CD14-positive monocyte (primary cell): ENCODE data around the gene CCDC198. TPM values are rescaled to one million over a fixed set of nuclear protein-coding genes. Genes with fewer than 3 reads are reported as not detected.

Experiments used
- DNase-seq, 3 donors: peaks; one replicate each; pipeline ENCODE4 v3.0.0-alpha.2; 2011 to 2022
- H2AFZ ChIP-seq: 2 replicates; pipeline ENCODE4 v1.6.0; 2012; ENCODE audit warnings: mild to moderate bottlenecking, low read depth, low read length, inconsistent platforms; ENCODE audit not compliant: insufficient read depth, poor library complexity, severe bottlenecking
- H3K27ac ChIP-seq, 2 donors: 1 replicate in 1 of 2; 2 replicates in 1 of 2; pipeline ENCODE4 v1.5.1; 2012 to 2013; ENCODE audit warnings: low read length in 2 of 2, control low read depth in 1 of 2, inconsistent platforms in 1 of 2, low read depth in 1 of 2, mild to moderate bottlenecking in 1 of 2
- H3K27me3 ChIP-seq, 2 donors: one replicate each; pipeline versions ENCODE4 v1.6.0 to v1.6.1; 2011 to 2013; ENCODE audit warnings: low read length in 2 of 2; ENCODE audit not compliant: control insufficient read depth in 2 of 2, insufficient read depth in 2 of 2
- H3K36me3 ChIP-seq, 2 donors: replicated peaks in 1 of 2; 1 replicate in 1 of 2; 2 replicates in 1 of 2; pipeline versions ENCODE4 v1.5.1 to v1.6.1; 2012 to 2013; ENCODE audit warnings: low read length in 2 of 2, control low read depth in 1 of 2, inconsistent platforms in 1 of 2, mild to moderate bottlenecking in 1 of 2; ENCODE audit not compliant: insufficient read depth in 2 of 2, control insufficient read depth in 1 of 2
- H3K4me1 ChIP-seq, 2 donors: 1 replicate in 1 of 2; 2 replicates in 1 of 2; pipeline versions ENCODE4 v1.5.1 to v1.6.1; 2012 to 2013; ENCODE audit warnings: low read length in 2 of 2, control low read depth in 1 of 2, inconsistent platforms in 1 of 2, mild to moderate bottlenecking in 1 of 2, moderate library complexity in 1 of 2; ENCODE audit not compliant: insufficient read depth in 2 of 2, control insufficient read depth in 1 of 2
- H3K4me2 ChIP-seq: replicated peaks from 2 replicates; pipeline ENCODE3; 2012; ENCODE audit warnings: low read length, moderate library complexity, mild to moderate bottlenecking; ENCODE audit not compliant: poor library complexity, severe bottlenecking; ENCODE audit errors: extremely low read depth
- H3K4me3 ChIP-seq, 3 experiments: fragments of 200-600 bp in 1 of 3; sonication (generic) in 1 of 3; replicated peaks in 1 of 3; 1 replicate in 2 of 3; 2 replicates in 1 of 3; pipeline ENCODE4 v1.5.1; 2011 to 2013; ENCODE audit warnings: low read length in 3 of 3, mild to moderate bottlenecking in 3 of 3, control low read depth in 2 of 3, low read depth in 2 of 3, inconsistent platforms in 1 of 3, moderate library complexity in 1 of 3
- H3K79me2 ChIP-seq: 2 replicates; pipeline ENCODE4 v1.6.0; 2012; ENCODE audit warnings: mild to moderate bottlenecking, control low read depth, inconsistent platforms, low read length, moderate library complexity; ENCODE audit not compliant: insufficient read depth
- H3K9ac ChIP-seq: 2 replicates; pipeline ENCODE4 v1.6.0; 2017; ENCODE audit warnings: low read length, mild to moderate bottlenecking; ENCODE audit not compliant: insufficient read depth, poor library complexity, severe bottlenecking
- H3K9me3 ChIP-seq, 2 donors: replicated peaks in 1 of 2; 1 replicate in 1 of 2; 2 replicates in 1 of 2; pipeline versions ENCODE4 v1.5.1 to v1.6.1; 2012 to 2013; ENCODE audit warnings: low read length in 2 of 2, control low read depth in 1 of 2; ENCODE audit not compliant: control insufficient read depth in 1 of 2, insufficient read depth in 1 of 2
- H4K20me1 ChIP-seq: 2 replicates; pipeline ENCODE4 v1.6.0; 2012; ENCODE audit warnings: mild to moderate bottlenecking, low read length, control low read depth, moderate library complexity; ENCODE audit not compliant: insufficient read depth
- H3K27ac Mint-ChIP-seq, 7 donors: one replicate each; pipeline ENCODE4 v1.8.0; 2020; ENCODE audit warnings: mild to moderate bottlenecking in 7 of 7, mixed read lengths in 7 of 7, moderate library complexity in 6 of 7, inconsistent platforms in 2 of 7
- H3K27me3 Mint-ChIP-seq, 3 donors: one replicate each; pipeline ENCODE4 v1.8.0; 2021 to 2022; ENCODE audit warnings: low read depth in 3 of 3, mild to moderate bottlenecking in 3 of 3, mixed read lengths in 3 of 3, moderate library complexity in 3 of 3, inconsistent platforms in 1 of 3
- H3K36me3 Mint-ChIP-seq, 2 donors: one replicate each; pipeline ENCODE4 v1.8.0; 2020; ENCODE audit warnings: mixed read lengths in 2 of 2, inconsistent platforms in 1 of 2, mild to moderate bottlenecking in 1 of 2
- H3K4me1 Mint-ChIP-seq: one replicate; pipeline ENCODE4 v1.8.0; 2020; ENCODE audit warnings: mild to moderate bottlenecking, mixed read lengths
- H3K4me3 Mint-ChIP-seq, 2 donors: one replicate each; pipeline ENCODE4 v1.8.0; 2020; ENCODE audit warnings: mild to moderate bottlenecking in 2 of 2, mixed read lengths in 2 of 2, moderate library complexity in 1 of 2
- H3K9me3 Mint-ChIP-seq, 7 donors: one replicate each; pipeline ENCODE4 v1.8.0; 2020 to 2022; ENCODE audit warnings: mixed read lengths in 7 of 7, mild to moderate bottlenecking in 6 of 7, moderate library complexity in 6 of 7, inconsistent platforms in 2 of 7
- WGBS: methylation state at CpG from one replicate; pipeline ENCODE4 v1.1.5; 2013; ENCODE audit warnings: missing lambda C conversion rate; ENCODE audit not compliant: insufficient coverage; 5-methylcytosine and 5-hydroxymethylcytosine counted together
- intact Hi-C, 2 donors: fragments of 100-400 bp; cut with micrococcal nuclease; formaldehyde crosslinking; loops; one replicate each; pipeline versions ENCODE4 v1.15.0 to v1.15.1; 2023
- polyA plus RNA-seq, 3 donors: library from polyadenylated mRNA; depleted of rRNA in 1 of 3; unstranded in 2 of 3; stranded (reverse) in 1 of 3; fragments of 300-500 nt in 2 of 3; fragments of >200 nt in 1 of 3; fragmentation: Illumina TruSeq in 2 of 3; gene quantifications; 1 replicate in 2 of 3; 2 replicates in 1 of 3; pipeline ENCODE4 v1.2.3, GENCODE V29; 2012 to 2021
- TF ChIP-seq, protein P1 (sequence below): fragments of 200-600 bp; IDR thresholded peaks from one replicate; pipeline ENCODE4 v1.8.0; 2022; ENCODE audit warnings: antibody characterized with exemption, mild to moderate bottlenecking

CCDC198 gene
- polyA plus RNA-seq, 3 donors, result not detected

DNA sequence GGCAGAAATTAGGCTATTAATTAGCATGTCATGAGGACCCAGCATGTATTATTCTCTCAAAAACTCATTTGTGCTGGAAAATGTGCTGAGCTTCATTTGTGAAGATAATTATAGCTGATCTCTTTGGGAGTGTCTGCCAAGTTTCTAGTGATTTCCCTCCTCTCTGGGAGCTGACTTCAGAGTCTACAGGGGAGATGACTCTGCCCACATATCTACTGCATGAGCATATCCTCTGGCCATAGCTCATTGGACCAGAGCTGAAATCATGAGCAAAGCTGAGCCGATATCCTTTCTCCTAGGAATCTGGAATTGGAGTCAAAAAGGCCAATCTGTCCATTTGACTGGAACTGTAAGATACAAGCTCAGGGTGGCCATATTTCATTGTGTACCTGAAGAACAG lies 5.9 kb downstream of the CCDC198 start:
- H2AFZ ChIP-seq, result no peak overlapping the region
- Mint-ChIP-seq H3K4me3 (no peak overlapping the region), H3K4me1 (no peaks in the 10 kb centered on the region), H3K27me3 (peaks cover 0 to 2% (median 0%) of the 10 kb centered on the region in 3 donors), H3K36me3 (no peaks in the 10 kb centered on the region), H3K27ac (no peak overlapping the region), H3K9me3 (no peaks in the 10 kb centered on the region)
- H3K27me3 ChIP-seq, result no peaks in the 10 kb centered on the region
- H3K4me3 ChIP-seq, result no peak overlapping the region
- H3K36me3 ChIP-seq, result no peaks in the 10 kb centered on the region
- H4K20me1 ChIP-seq, result no peaks in the 10 kb centered on the region
- no peak for DNase-seq
- no peak overlapping the region for H3K4me2 ChIP-seq
- TF ChIP-seq, protein P1, sequence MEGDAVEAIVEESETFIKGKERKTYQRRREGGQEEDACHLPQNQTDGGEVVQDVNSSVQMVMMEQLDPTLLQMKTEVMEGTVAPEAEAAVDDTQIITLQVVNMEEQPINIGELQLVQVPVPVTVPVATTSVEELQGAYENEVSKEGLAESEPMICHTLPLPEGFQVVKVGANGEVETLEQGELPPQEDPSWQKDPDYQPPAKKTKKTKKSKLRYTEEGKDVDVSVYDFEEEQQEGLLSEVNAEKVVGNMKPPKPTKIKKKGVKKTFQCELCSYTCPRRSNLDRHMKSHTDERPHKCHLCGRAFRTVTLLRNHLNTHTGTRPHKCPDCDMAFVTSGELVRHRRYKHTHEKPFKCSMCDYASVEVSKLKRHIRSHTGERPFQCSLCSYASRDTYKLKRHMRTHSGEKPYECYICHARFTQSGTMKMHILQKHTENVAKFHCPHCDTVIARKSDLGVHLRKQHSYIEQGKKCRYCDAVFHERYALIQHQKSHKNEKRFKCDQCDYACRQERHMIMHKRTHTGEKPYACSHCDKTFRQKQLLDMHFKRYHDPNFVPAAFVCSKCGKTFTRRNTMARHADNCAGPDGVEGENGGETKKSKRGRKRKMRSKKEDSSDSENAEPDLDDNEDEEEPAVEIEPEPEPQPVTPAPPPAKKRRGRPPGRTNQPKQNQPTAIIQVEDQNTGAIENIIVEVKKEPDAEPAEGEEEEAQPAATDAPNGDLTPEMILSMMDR, result no peak
- H3K9ac ChIP-seq, result no peak overlapping the region
- no peaks in the 10 kb centered on the region for H3K4me1 ChIP-seq
- no peaks in the 10 kb centered on the region for H3K79me2 ChIP-seq
- no peaks in the 10 kb centered on the region for H3K9me3 ChIP-seq
- intact Hi-C loops, result no loop called here
- WGBS, result 86% methylated on average over 1 of the region's 1 CpG
- no peak overlapping the region for H3K27ac ChIP-seq

DNA sequence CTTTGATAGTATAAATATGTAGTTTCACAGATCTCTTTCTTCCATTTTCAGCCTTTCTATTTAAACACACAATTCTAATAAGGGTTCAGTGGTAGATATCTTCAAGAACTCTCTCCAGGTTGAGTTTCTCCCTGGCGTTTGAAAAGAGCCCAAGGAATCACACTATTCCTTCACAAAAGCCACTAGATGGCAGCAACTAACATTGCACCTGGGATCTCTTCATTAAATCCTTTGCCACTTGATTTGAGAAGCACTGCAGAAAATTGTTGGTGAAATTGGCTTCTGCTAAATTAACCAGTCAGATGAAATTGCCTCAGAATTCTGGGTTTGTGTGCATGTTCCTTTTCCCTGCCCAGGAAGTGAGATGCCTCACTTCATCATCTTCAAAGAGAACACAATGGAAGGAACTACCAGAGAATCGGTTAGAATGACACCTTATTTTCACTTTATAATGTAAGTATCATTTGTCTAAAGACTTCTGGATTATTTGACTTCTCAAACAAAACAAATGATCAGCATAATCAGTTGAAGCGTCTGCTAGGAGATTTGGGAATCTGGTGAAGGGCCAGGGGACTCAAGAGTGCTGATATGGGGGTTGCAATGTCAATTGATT lies 6.8 kb downstream of the CCDC198 start:
- intact Hi-C loops, result no loop called here
- no peak overlapping the region for H2AFZ ChIP-seq
- no peaks in the 10 kb centered on the region for H3K79me2 ChIP-seq
- no peaks in the 10 kb centered on the region for H3K9me3 ChIP-seq
- H4K20me1 ChIP-seq, result no peaks in the 10 kb centered on the region
- no peaks in the 10 kb centered on the region for H3K36me3 Mint-ChIP-seq
- no peaks in the 10 kb centered on the region for H3K4me1 ChIP-seq
- 20% methylated on average over 1 of the region's 3 CpGs for whole genome bisulfite sequencing
- no peaks in the 10 kb centered on the region for H3K36me3 ChIP-seq
- H3K27ac ChIP-seq, result no peak overlapping the region
- no peak overlapping the region for H3K4me2 ChIP-seq
- no peak for DNase-seq
- no peaks in the 10 kb centered on the region for H3K27me3 ChIP-seq
- no peak overlapping the region for H3K4me3 ChIP-seq
- H3K27ac Mint-ChIP-seq, result no peak overlapping the region
- no peaks in the 10 kb centered on the region for H3K4me1 Mint-ChIP-seq
- H3K9ac ChIP-seq, result no peak overlapping the region
- H3K9me3 Mint-ChIP-seq, result no peaks in the 10 kb centered on the region
- TF ChIP-seq, protein P1, result no peak
- H3K27me3 Mint-ChIP-seq, result peaks cover 0 to 2% (median 0%) of the 10 kb centered on the region in 3 donors
- H3K4me3 Mint-ChIP-seq, result no peak overlapping the region
